ENCODE data around the gene COL28A1.

Gene COL28A1

GRCh38 chr7:7535691-7536090 lies at the start of gene COL28A1:
COL28A1 (minus strand) TSS chr7:7535873; CDS start chr7:7532875, 2,998 bp downstream.
- no peak within 1 kb of the TSS for H3K27ac Mint-ChIP-seq
- H3K4me3 Mint-ChIP-seq = no peak within 1 kb of the TSS
- H3K36me3 Mint-ChIP-seq (ENCODE audit: low read depth) = no peaks in the 10 kb centered on the region
- H3K4me1 Mint-ChIP-seq (ENCODE audit: low read depth) = no peaks in the 10 kb centered on the region
- no peaks in the 10 kb centered on the region for H3K9me3 Mint-ChIP-seq
- H3K27me3 Mint-ChIP-seq = peaks cover 12% of the 10 kb centered on the region

GRCh38 chr7:7584653-7585052 lies 49.0 kb upstream of the COL28A1 start:
- H3K27ac Mint-ChIP-seq = no peak overlapping the region
- no peak overlapping the region for H3K4me3 Mint-ChIP-seq
- no peaks in the 10 kb centered on the region for H3K9me3 Mint-ChIP-seq
- H3K36me3 Mint-ChIP-seq (ENCODE audit: low read depth) = peaks cover 34% of the 10 kb centered on the region
- H3K4me1 Mint-ChIP-seq (ENCODE audit: low read depth) = no peaks in the 10 kb centered on the region
- H3K27me3 Mint-ChIP-seq = no peaks in the 10 kb centered on the region

GRCh38 chr7:7583731-7584130 lies 48.1 kb upstream of the COL28A1 start:
- Mint-ChIP-seq H3K9me3 (no peaks in the 10 kb centered on the region), H3K4me3 (no peak overlapping the region), H3K27ac (no peak overlapping the region), H3K4me1 (ENCODE audit: low read depth) (no peaks in the 10 kb centered on the region), H3K27me3 (no peaks in the 10 kb centered on the region), H3K36me3 (ENCODE audit: low read depth) (peaks cover 35% of the 10 kb centered on the region)

GRCh38 chr7:7582596-7582995 lies 46.9 kb upstream of the COL28A1 start:
- Mint-ChIP-seq H3K9me3 (no peaks in the 10 kb centered on the region), H3K27me3 (no peaks in the 10 kb centered on the region), H3K4me3 (no peak overlapping the region), H3K27ac (no peak overlapping the region), H3K36me3 (ENCODE audit: low read depth) (peaks cover 30% of the 10 kb centered on the region), H3K4me1 (ENCODE audit: low read depth) (no peaks in the 10 kb centered on the region)

- Mint-ChIP-seq H3K4me1 (ENCODE audit: low read depth) (no peaks in the 10 kb centered on the region), H3K4me3 (no peak overlapping the region)
Measured at GRCh38 chr7:7581531-7582179, 46.0 kb upstream of the COL28A1 start.

GRCh38 chr7:7579638-7580037 lies 44.0 kb upstream of the COL28A1 start:
- no peaks in the 10 kb centered on the region for H3K27me3 Mint-ChIP-seq
- H3K4me3 Mint-ChIP-seq = no peak overlapping the region
- H3K9me3 Mint-ChIP-seq = no peaks in the 10 kb centered on the region
- no peaks in the 10 kb centered on the region for H3K4me1 Mint-ChIP-seq (ENCODE audit: low read depth)
- peaks cover 36% of the 10 kb centered on the region for H3K36me3 Mint-ChIP-seq (ENCODE audit: low read depth)
- H3K27ac Mint-ChIP-seq = no peak overlapping the region

More at GRCh38 chr7:7581531-7582179, 46.0 kb upstream of the COL28A1 start:
- Mint-ChIP-seq H3K36me3 (ENCODE audit: low read depth) (peaks cover 30% of the 10 kb centered on the region), H3K27ac (no peak overlapping the region), H3K27me3 (no peaks in the 10 kb centered on the region), H3K9me3 (no peaks in the 10 kb centered on the region)

- no peak overlapping the region for H3K4me3 Mint-ChIP-seq
- H3K27me3 Mint-ChIP-seq = no peaks in the 10 kb centered on the region
- H3K27ac Mint-ChIP-seq = no peak overlapping the region
- H3K4me1 Mint-ChIP-seq (ENCODE audit: low read depth) = peaks cover 14% of the 10 kb centered on the region
- peaks cover 46% of the 10 kb centered on the region for H3K36me3 Mint-ChIP-seq (ENCODE audit: low read depth)
- H3K9me3 Mint-ChIP-seq = no peaks in the 10 kb centered on the region
Measured at GRCh38 chr7:7577888-7578287, 42.2 kb upstream of the COL28A1 start.

GRCh38 chr7:7576344-7576743 lies 40.7 kb upstream of the COL28A1 start:
- no peak overlapping the region for H3K27ac Mint-ChIP-seq
- no peaks in the 10 kb centered on the region for H3K9me3 Mint-ChIP-seq
- no peaks in the 10 kb centered on the region for H3K27me3 Mint-ChIP-seq
- H3K36me3 Mint-ChIP-seq (ENCODE audit: low read depth) = peaks cover 41% of the 10 kb centered on the region
- no peak overlapping the region for H3K4me3 Mint-ChIP-seq
- H3K4me1 Mint-ChIP-seq (ENCODE audit: low read depth) = peaks cover 20% of the 10 kb centered on the region

- no peak overlapping the region for H3K4me3 Mint-ChIP-seq
- peaks cover 43% of the 10 kb centered on the region for H3K4me1 Mint-ChIP-seq (ENCODE audit: low read depth)
- H3K27ac Mint-ChIP-seq = no peak overlapping the region
- H3K9me3 Mint-ChIP-seq = no peaks in the 10 kb centered on the region
- peaks cover 52% of the 10 kb centered on the region for H3K36me3 Mint-ChIP-seq (ENCODE audit: low read depth)
- H3K27me3 Mint-ChIP-seq = no peaks in the 10 kb centered on the region
Measured at GRCh38 chr7:7573701-7574100, 38.0 kb upstream of the COL28A1 start.

GRCh38 chr7:7570584-7570983 lies 34.9 kb upstream of the COL28A1 start:
- Mint-ChIP-seq H3K27ac (no peak overlapping the region), H3K9me3 (no peaks in the 10 kb centered on the region), H3K27me3 (no peaks in the 10 kb centered on the region), H3K4me3 (no peak overlapping the region), H3K36me3 (ENCODE audit: low read depth) (peaks cover 63% of the 10 kb centered on the region), H3K4me1 (ENCODE audit: low read depth) (peaks cover 53% of the 10 kb centered on the region)

GRCh38 chr7:7569615-7570014 lies 33.9 kb upstream of the COL28A1 start:
- peak overlapping the region; percentile 88 for H3K27ac Mint-ChIP-seq
- peaks cover 53% of the 10 kb centered on the region for H3K4me1 Mint-ChIP-seq (ENCODE audit: low read depth)

GRCh38 chr7:7569081-7569527 lies 33.4 kb upstream of the COL28A1 start:
- peaks cover 53% of the 10 kb centered on the region for H3K36me3 Mint-ChIP-seq (ENCODE audit: low read depth)
- peak overlapping the region; percentile 88 for H3K4me3 Mint-ChIP-seq
- no peaks in the 10 kb centered on the region for H3K27me3 Mint-ChIP-seq
- peak overlapping the region; percentile 88 for H3K27ac Mint-ChIP-seq
- no peaks in the 10 kb centered on the region for H3K9me3 Mint-ChIP-seq
- H3K4me1 Mint-ChIP-seq (ENCODE audit: low read depth) = peaks cover 49% of the 10 kb centered on the region

More at GRCh38 chr7:7569615-7570014, 33.9 kb upstream of the COL28A1 start:
- Mint-ChIP-seq H3K27me3 (no peaks in the 10 kb centered on the region), H3K9me3 (no peaks in the 10 kb centered on the region), H3K4me3 (peak overlapping the region; percentile 88), H3K36me3 (ENCODE audit: low read depth) (peaks cover 57% of the 10 kb centered on the region)

- H3K27me3 Mint-ChIP-seq = no peaks in the 10 kb centered on the region
- peak overlapping the region; percentile 88 for H3K27ac Mint-ChIP-seq
- H3K4me3 Mint-ChIP-seq = peak overlapping the region; percentile 88
- no peaks in the 10 kb centered on the region for H3K9me3 Mint-ChIP-seq
- H3K4me1 Mint-ChIP-seq (ENCODE audit: low read depth) = peaks cover 45% of the 10 kb centered on the region
- peaks cover 47% of the 10 kb centered on the region for H3K36me3 Mint-ChIP-seq (ENCODE audit: low read depth)
Measured at GRCh38 chr7:7568553-7568952, 32.9 kb upstream of the COL28A1 start.

- peak overlapping the region; percentile 83 for H3K27ac Mint-ChIP-seq
- peaks cover 42% of the 10 kb centered on the region for H3K36me3 Mint-ChIP-seq (ENCODE audit: low read depth)
Measured at GRCh38 chr7:7567898-7568531, 32.3 kb upstream of the COL28A1 start.

GRCh38 chr7:7566651-7567611 lies 31.3 kb upstream of the COL28A1 start, which contains the start of gene MIOS:
MIOS (plus strand) TSS chr7:7566884; CDS start chr7:7572476, 5,592 bp downstream.
- Mint-ChIP-seq H3K27ac (peak within 1 kb of the TSS; percentile 83), H3K36me3 (ENCODE audit: low read depth) (peaks cover 35% of the 10 kb centered on the region), H3K4me1 (ENCODE audit: low read depth) (peaks cover 32% of the 10 kb centered on the region), H3K9me3 (no peaks in the 10 kb centered on the region), H3K4me3 (peak within 1 kb of the TSS; percentile 88), H3K27me3 (no peaks in the 10 kb centered on the region)

More at GRCh38 chr7:7567898-7568531, 32.3 kb upstream of the COL28A1 start:
- Mint-ChIP-seq H3K4me3 (peak overlapping the region; percentile 88), H3K27me3 (no peaks in the 10 kb centered on the region), H3K4me1 (ENCODE audit: low read depth) (peaks cover 40% of the 10 kb centered on the region), H3K9me3 (no peaks in the 10 kb centered on the region)

All from stimulated activated naive CD8-positive, alpha-beta T cell treated with anti-CD3 and anti-CD28 coated beads, Interleukin-15, Interleukin-2, amounts not matched to agents 100 ng/mL and 50 ng/mL, for 24 hours (primary cell).